Right lobe of liver (tissue), 4 donors: ENCODE measurements around the gene DNAH10.

Experiments used
- CTCF ChIP-seq, 4 donors: fragments of 200-600 bp in 3 of 4; fragments of 450-650 bp in 1 of 4; IDR thresholded peaks; one replicate each; pipeline versions ENCODE4 v1.5.1 to v1.8.0; 2016 to 2022; ENCODE audit warnings: antibody characterized with exemption in 4 of 4, mild to moderate bottlenecking in 2 of 4
- POLR2A ChIP-seq: fragments of 450-650 bp; IDR thresholded peaks from one replicate; pipeline ENCODE4 v1.6.1; 2017; ENCODE audit warnings: antibody characterized with exemption, mild to moderate bottlenecking
- donor health status: DM: no; HTN: no; CAD: no.
- donor health status: DM: no; HTN: no; CAD: no.
- donor health status: DM: no; HTN: yes; CAD: no.

GRCh38 chr12:123877968-123878367, 115.9 kb downstream of the DNAH10 start:
- TF ChIP-seq CTCF (IDR thresholded peaks at IDR 0.05) = no peak
- TF ChIP-seq POLR2A = no peak
